Stomach (tissue), 9 donors: ENCODE measurements around the gene MBD6. TPM values are rescaled to one million over a fixed set of nuclear protein-coding genes. Genes with fewer than 3 reads are reported as not detected.

ENCODE experiments used
- DNase-seq, 2 donors: peaks; one replicate each; pipeline versions ENCODE4 v3.0.0 to v3.0.0-alpha.2; 2013 to 2019
- H3K27ac ChIP-seq, 5 donors: fragments of 200-600 bp in 4 of 5; sonication (generic) in 4 of 5; one replicate each; pipeline ENCODE4 v1.5.1; 2013 to 2019; ENCODE audit warnings: mild to moderate bottlenecking in 1 of 5, moderate library complexity in 1 of 5
- H3K27me3 ChIP-seq, 3 donors: fragments of 200-600 bp; sonication (generic); one replicate each; pipeline ENCODE4 v1.5.1; 2017 to 2019; ENCODE audit warnings: mixed run types in 1 of 3
- H3K36me3 ChIP-seq, 4 donors: fragments of 200-600 bp; sonication (generic); 1 replicate in 3 of 4; 2 replicates in 1 of 4; pipeline ENCODE4 v1.5.1; 2016 to 2019
- H3K4me1 ChIP-seq, 4 donors: fragments of 200-600 bp; sonication (generic); one replicate each; pipeline ENCODE4 v1.5.1; 2016 to 2019
- H3K4me3 ChIP-seq, 4 donors: fragments of 200-600 bp; sonication (generic) in 3 of 4; one replicate each; pipeline ENCODE4 v1.5.1; 2016 to 2019; ENCODE audit warnings: mild to moderate bottlenecking in 1 of 4
- H3K9me3 ChIP-seq, 4 donors: fragments of 200-600 bp; sonication (generic); one replicate each; pipeline ENCODE4 v1.5.1; 2016 to 2019
- EP300 ChIP-seq: sonication (generic); formaldehyde crosslinking; IDR thresholded peaks from one replicate; pipeline ENCODE4 v1.6.1; 2017; ENCODE audit warnings: antibody characterized with exemption
- POLR2A ChIP-seq, 4 donors: fragments of 450-650 bp; IDR thresholded peaks; one replicate each; pipeline ENCODE4 v1.6.1; 2016; ENCODE audit warnings: antibody characterized with exemption in 4 of 4, control low read depth in 2 of 4, mild to moderate bottlenecking in 1 of 4, moderate library complexity in 1 of 4
- POLR2AphosphoS5 ChIP-seq, 3 donors: sonication (generic); formaldehyde crosslinking; IDR thresholded peaks; one replicate each; pipeline ENCODE4 v1.6.1; 2016; ENCODE audit warnings: antibody characterized with exemption in 3 of 3
- WGBS, 5 donors: extraction: QIAGEN DNeasy Blood & Tissue Kit in 3 of 5; methylation state at CpG; one replicate each; pipeline versions ENCODE4 v1.1.5 to v1.1.7; 2013 to 2018; 5-methylcytosine and 5-hydroxymethylcytosine counted together
- intact Hi-C: fragments of 100-400 bp; cut with DNase I; formaldehyde crosslinking; loops from one replicate; pipeline ENCODE4 v1.15.1; 2023; ENCODE audit warnings: low total_unique reads
- polyA plus RNA-seq, 3 donors: library from polyadenylated mRNA; stranded (reverse); fragments of 200-250 nt; gene quantifications; one replicate each; pipeline ENCODE4 v1.2.3, GENCODE V29; 2013
- total RNA-seq, 5 donors: library from RNA; depleted of rRNA; stranded (reverse); fragments of >200 nt; gene quantifications; one replicate each; pipeline versions ENCODE4 v1.1.0 to v1.2.3, GENCODE V29; 2014 to 2016
- TF ChIP-seq, protein P1 (sequence below), 7 experiments: fragments of 450-650 bp in 4 of 7; fragments of 200-600 bp in 3 of 7; sonication (generic) in 3 of 7; IDR thresholded peaks; one replicate each; pipeline ENCODE4 v1.5.1; 2016 to 2019; ENCODE audit warnings: antibody characterized with exemption in 7 of 7, control low read depth in 2 of 7, mild to moderate bottlenecking in 1 of 7
- donor health status: healthy with polysubstance abuse.
- donor health status: Bipolar disorder and iron deficiency.
- donor health status: healthy.

Gene MBD6
- total and polyA plus RNA-seq, 8 donors = 4.8 to 129 (median 29.8) TPM

DNA sequence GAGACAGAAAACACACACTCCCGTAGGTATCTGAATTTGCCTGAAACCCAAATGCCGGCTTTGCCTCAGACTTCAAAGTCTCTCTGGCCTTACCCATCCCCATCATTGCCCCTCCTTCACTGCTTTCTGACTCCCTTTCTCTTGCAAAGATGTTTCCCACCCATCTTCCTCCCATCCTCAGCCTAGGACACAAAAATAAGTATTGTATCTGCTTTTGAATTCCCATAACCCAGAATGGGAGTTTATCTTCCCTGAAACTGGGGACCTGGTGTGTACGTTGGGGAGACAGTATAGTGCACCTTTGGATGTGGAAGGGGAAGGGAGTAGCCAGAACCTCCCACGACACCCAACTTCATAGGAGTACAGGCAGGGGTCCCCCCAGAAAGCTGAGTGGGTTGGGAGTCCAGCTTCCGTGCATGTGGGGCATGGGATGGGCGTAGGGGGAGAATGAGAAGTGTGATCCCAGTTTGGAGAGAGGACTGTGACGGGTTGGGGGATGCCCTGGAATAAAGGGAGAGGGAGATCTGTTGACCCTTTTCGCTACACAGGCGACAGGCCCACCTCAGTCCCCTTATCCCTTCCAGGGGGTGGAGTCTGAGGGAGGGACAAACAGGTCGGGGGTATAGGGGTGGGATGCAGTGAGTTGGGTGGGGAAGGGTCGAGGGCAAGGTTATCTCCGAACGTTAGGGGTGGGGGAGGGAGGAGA is 26.7 kb downstream of the MBD6 start:
- DNase-seq = no peak
- Histone ChIP-seq H3K27ac (no peak overlapping the region), H3K4me3 (peak overlapping the region; percentile 44 to 56 (median 52)), H3K9me3 (no peaks in the 10 kb centered on the region), H3K36me3 (no peaks in the 10 kb centered on the region), H3K27me3 (peaks cover 0 to 32% (median 29%) of the 10 kb centered on the region in 3 donors), H3K4me1 (peaks cover 14 to 40% (median 31%) of the 10 kb centered on the region in 4 donors)
- TF ChIP-seq, protein P1, sequence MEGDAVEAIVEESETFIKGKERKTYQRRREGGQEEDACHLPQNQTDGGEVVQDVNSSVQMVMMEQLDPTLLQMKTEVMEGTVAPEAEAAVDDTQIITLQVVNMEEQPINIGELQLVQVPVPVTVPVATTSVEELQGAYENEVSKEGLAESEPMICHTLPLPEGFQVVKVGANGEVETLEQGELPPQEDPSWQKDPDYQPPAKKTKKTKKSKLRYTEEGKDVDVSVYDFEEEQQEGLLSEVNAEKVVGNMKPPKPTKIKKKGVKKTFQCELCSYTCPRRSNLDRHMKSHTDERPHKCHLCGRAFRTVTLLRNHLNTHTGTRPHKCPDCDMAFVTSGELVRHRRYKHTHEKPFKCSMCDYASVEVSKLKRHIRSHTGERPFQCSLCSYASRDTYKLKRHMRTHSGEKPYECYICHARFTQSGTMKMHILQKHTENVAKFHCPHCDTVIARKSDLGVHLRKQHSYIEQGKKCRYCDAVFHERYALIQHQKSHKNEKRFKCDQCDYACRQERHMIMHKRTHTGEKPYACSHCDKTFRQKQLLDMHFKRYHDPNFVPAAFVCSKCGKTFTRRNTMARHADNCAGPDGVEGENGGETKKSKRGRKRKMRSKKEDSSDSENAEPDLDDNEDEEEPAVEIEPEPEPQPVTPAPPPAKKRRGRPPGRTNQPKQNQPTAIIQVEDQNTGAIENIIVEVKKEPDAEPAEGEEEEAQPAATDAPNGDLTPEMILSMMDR (IDR thresholded peaks at IDR 0.05) = peak in 1 of 7 experiments; percentile 11
- no peak for TF ChIP-seq EP300
- WGBS, 5 donors = 31 to 40% (median 38%) methylated on average over 12 to 13 of the region's 13 CpGs
- intact Hi-C loops = no loop called here

DNA sequence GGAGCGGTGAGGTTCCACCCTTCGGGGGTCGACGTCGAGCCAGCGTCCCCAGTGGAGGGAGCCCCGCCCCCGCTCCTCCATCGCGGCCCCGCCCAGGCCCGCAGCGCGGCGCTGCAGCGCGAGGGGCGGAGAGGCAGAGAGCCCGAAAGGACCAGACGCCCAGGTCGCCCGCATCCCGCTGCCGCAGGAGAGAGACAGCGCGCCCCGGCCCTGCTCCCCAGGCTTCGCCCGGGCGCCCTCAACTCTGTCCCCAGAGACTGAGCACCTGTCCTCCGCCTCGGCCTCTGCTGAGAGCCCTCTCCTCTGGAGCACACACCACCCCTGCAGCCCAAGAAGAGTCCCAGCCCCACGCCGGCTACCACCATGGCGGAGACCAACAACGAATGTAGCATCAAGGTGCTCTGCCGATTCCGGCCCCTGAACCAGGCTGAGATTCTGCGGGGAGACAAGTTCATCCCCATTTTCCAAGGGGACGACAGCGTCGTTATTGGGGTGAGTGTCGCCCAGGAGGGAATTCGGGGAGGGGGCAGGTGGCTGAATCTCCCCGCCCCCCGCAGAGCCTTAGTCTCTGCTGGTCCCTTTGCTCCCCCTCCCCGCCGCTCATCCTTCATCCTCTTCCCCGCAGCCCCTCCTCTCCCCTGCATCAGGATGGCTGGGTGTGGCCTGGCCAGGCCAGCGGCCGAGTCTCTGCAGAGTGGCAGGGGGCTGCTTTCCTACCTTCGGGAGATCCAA is 27.5 kb downstream of the MBD6 start, which contains the start of gene KIF5A:
Gene KIF5A, plus strand, starts transcription at position 136 of the 732 bp plus-strand sequence. Its CDS starts 228 bp downstream, at position 364.
- intact Hi-C loops = no loop called here
- WGBS, 5 donors = 4 to 7% (median 6%) methylated on average over 22 to 52 of the region's 52 CpGs
- TF ChIP-seq EP300 (no peak), POLR2AphosphoS5 (IDR thresholded peaks at IDR 0.05) (no peak), POLR2A (IDR thresholded peaks at IDR 0.05) (no peak)
- TF ChIP-seq, protein P1 (IDR thresholded peaks at IDR 0.05) = no peak
- peak within 1 kb of the TSS; percentile 44 to 56 (median 52) for H3K4me3 ChIP-seq
- peaks cover 13 to 33% (median 28%) of the 10 kb centered on the region in 4 donors for H3K4me1 ChIP-seq
- H3K27ac ChIP-seq = no peak within 1 kb of the TSS
- H3K27me3 ChIP-seq = peaks cover 0 to 32% (median 29%) of the 10 kb centered on the region in 3 donors
- no peaks in the 10 kb centered on the region for H3K9me3 ChIP-seq
- no peaks in the 10 kb centered on the region for H3K36me3 ChIP-seq
- peak in 1 of 2 donors; percentile 73 for DNase-seq

DNA sequence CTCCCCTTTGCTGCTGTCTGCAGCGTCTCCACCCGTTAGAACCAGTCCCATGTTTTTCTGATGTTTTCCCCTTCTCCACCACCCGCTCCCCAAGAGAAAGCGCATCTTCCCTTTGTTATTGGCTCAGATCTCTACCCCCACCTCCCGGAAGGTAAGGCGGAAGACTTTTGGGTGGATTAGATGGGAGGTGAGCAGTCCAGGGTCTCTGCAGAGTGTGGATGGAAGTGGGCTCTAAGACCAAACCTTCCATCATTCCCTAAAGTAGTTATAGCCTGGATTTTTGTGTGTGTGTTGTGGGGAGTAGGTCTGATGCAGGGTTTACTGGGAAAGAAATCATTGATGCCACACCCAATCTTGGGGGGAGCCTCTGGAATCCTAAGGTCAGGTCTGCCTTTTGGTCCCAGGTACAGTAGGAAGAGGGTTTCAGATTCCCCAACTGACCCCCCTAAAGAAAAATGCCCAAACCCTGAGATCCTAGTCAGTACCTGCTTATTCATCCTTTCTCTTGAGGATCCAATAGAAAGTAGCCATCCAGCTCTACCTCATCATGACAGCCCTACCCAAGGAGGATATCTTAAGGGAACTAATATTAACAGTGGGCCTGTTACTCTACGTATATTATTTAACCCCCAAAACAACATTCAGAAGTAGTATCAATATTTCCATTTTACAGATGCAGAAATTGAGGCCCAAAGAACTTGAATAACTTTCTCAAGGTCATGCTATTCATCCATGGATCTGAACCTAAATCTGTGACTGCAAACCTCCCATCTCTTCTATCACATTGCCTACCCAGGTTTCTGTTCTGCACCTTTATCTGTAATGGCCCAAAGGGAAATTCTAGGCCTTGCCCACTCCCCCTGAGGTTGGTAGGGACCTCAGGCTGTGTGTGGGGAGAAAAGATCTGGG is 28.3 kb downstream of the MBD6 start:
- Histone ChIP-seq H3K27me3 (peaks cover 0 to 32% (median 29%) of the 10 kb centered on the region in 3 donors), H3K4me3 (peak overlapping the region in 2 of 4 donors; percentile 49 to 56), H3K36me3 (no peaks in the 10 kb centered on the region), H3K27ac (no peak overlapping the region), H3K4me1 (peaks cover 5 to 25% (median 20%) of the 10 kb centered on the region in 4 donors), H3K9me3 (no peaks in the 10 kb centered on the region)
- TF ChIP-seq, protein P1 (IDR thresholded peaks at IDR 0.05) = no peak
- TF ChIP-seq POLR2A (IDR thresholded peaks at IDR 0.05) (no peak), POLR2AphosphoS5 (IDR thresholded peaks at IDR 0.05) (no peak), EP300 (no peak)
- DNase-seq = no peak
- intact Hi-C loops = no loop called here
- 61 to 71% (median 62%) methylated on average over 7 of the region's 7 CpGs for WGBS, 5 donors
